OCI-LY7 (cell line): ENCODE data around the gene MMP24OS.

Experiments
- EZH2phosphoT487 ChIP-seq: fragments of 200-600 bp; sonication (generic); IDR thresholded peaks from 2 replicates; pipeline ENCODE4 v1.6.1; 2018; ENCODE audit warnings: low read depth, borderline replicate concordance, mild to moderate bottlenecking, mixed run types, antibody characterized with exemption, low read length, moderate library complexity, mixed read lengths
- TF ChIP-seq, protein P1 (sequence below): fragments of 200-600 bp; sonication (generic); conservative IDR thresholded peaks from 2 replicates; pipeline ENCODE4 v1.5.1; 2014; ENCODE audit warnings: mild to moderate bottlenecking, antibody characterized with exemption, low read length, moderate library complexity, mixed read lengths

GRCh38 chr20:35290186-35290886, 12.4 kb upstream of the MMP24OS start:
- TF ChIP-seq, protein P1, sequence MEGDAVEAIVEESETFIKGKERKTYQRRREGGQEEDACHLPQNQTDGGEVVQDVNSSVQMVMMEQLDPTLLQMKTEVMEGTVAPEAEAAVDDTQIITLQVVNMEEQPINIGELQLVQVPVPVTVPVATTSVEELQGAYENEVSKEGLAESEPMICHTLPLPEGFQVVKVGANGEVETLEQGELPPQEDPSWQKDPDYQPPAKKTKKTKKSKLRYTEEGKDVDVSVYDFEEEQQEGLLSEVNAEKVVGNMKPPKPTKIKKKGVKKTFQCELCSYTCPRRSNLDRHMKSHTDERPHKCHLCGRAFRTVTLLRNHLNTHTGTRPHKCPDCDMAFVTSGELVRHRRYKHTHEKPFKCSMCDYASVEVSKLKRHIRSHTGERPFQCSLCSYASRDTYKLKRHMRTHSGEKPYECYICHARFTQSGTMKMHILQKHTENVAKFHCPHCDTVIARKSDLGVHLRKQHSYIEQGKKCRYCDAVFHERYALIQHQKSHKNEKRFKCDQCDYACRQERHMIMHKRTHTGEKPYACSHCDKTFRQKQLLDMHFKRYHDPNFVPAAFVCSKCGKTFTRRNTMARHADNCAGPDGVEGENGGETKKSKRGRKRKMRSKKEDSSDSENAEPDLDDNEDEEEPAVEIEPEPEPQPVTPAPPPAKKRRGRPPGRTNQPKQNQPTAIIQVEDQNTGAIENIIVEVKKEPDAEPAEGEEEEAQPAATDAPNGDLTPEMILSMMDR: no peak
- TF ChIP-seq EZH2phosphoT487: no peak
